ENCODE data around the gene GATA5.

GRCh38 chr20:62421716-62421990 is 54.1 kb downstream of the GATA5 start:
- TF ChIP-seq CTCF (IDR thresholded peaks at IDR 0.05; ENCODE audit: insufficient read depth, low read length, poor library complexity, severe bottlenecking) (no peak), EZH2phosphoT487 (conservative IDR thresholded peaks at IDR 0.05; ENCODE audit: low read length) (no peak)

Measured in SU-DHL-6 (cell line).